Esophagus muscularis mucosa (tissue), 4 donors: ENCODE results near the gene CYSTM1. TPM values are rescaled to one million over a fixed set of nuclear protein-coding genes. Genes with fewer than 3 reads are reported as not detected.
A peak's percentile ranks its signal among the peaks of the same experiment; 100 is the strongest.

Experiments
- DNase-seq: peaks from one replicate; pipeline ENCODE4 v3.0.0-alpha.2; 2017; ENCODE audit errors: extremely low spot score
- H3K27ac ChIP-seq, 4 donors: fragments of 200-600 bp; sonication (generic); replicated peaks in 1 of 4; 1 replicate in 3 of 4; 2 replicates in 1 of 4; pipeline ENCODE4 v1.5.1; 2016 to 2019; ENCODE audit warnings: mild to moderate bottlenecking in 1 of 4
- H3K27me3 ChIP-seq, 4 donors: fragments of 200-600 bp; sonication (generic); one replicate each; pipeline versions ENCODE4 v1.5.1 to v1.6.0; 2016 to 2019
- H3K36me3 ChIP-seq, 4 donors: fragments of 200-600 bp; sonication (generic); one replicate each; pipeline ENCODE4 v1.5.1; 2016 to 2019
- H3K4me1 ChIP-seq, 4 donors: fragments of 200-600 bp; sonication (generic); one replicate each; pipeline ENCODE4 v1.5.1; 2016 to 2019
- H3K4me3 ChIP-seq, 4 donors: fragments of 200-600 bp; sonication (generic); 1 replicate in 2 of 4; 2 replicates in 2 of 4; pipeline ENCODE4 v1.5.1; 2016 to 2019; ENCODE audit warnings: mild to moderate bottlenecking in 4 of 4, moderate library complexity in 1 of 4
- H3K9me3 ChIP-seq, 4 donors: fragments of 200-600 bp; sonication (generic); 1 replicate in 3 of 4; 2 replicates in 1 of 4; pipeline ENCODE4 v1.5.1; 2016 to 2019
- EP300 ChIP-seq: sonication (generic); formaldehyde crosslinking; IDR thresholded peaks from one replicate; pipeline ENCODE4 v1.6.1; 2017; ENCODE audit warnings: antibody characterized with exemption
- POLR2A ChIP-seq: fragments of 450-650 bp; IDR thresholded peaks from one replicate; pipeline ENCODE4 v1.6.1; 2017; ENCODE audit warnings: antibody characterized with exemption, moderate library complexity, mild to moderate bottlenecking, low read depth
- POLR2AphosphoS5 ChIP-seq, 2 donors: sonication (generic); formaldehyde crosslinking; IDR thresholded peaks; one replicate each; pipeline ENCODE4 v1.6.1; 2017; ENCODE audit warnings: antibody characterized with exemption in 2 of 2
- WGBS: methylation state at CpG from one replicate; pipeline ENCODE4 v1.1.5; 2018; 5-methylcytosine and 5-hydroxymethylcytosine counted together
- intact Hi-C: fragments of 100-400 bp; cut with DNase I; formaldehyde crosslinking; loops from one replicate; pipeline ENCODE4 v1.15.1; 2023
- total RNA-seq, 4 donors: library from RNA; depleted of rRNA; stranded (reverse); fragments of >200 nt; gene quantifications; one replicate each; pipeline versions ENCODE4 v1.1.0 to v1.2.1, GENCODE V29; 2016
- TF ChIP-seq, protein P1 (sequence below), 3 experiments: fragments of 200-600 bp in 2 of 3; fragments of 450-650 bp in 1 of 3; sonication (generic) in 2 of 3; IDR thresholded peaks; one replicate each; pipeline ENCODE4 v1.5.1; 2017 to 2019; ENCODE audit warnings: antibody characterized with exemption in 3 of 3, mild to moderate bottlenecking in 2 of 3, moderate library complexity in 1 of 3

The CYSTM1 gene
- total RNA-seq, 4 donors from 2014 or later = 54.0 to 81.0 (median 67.8) TPM

DNA sequence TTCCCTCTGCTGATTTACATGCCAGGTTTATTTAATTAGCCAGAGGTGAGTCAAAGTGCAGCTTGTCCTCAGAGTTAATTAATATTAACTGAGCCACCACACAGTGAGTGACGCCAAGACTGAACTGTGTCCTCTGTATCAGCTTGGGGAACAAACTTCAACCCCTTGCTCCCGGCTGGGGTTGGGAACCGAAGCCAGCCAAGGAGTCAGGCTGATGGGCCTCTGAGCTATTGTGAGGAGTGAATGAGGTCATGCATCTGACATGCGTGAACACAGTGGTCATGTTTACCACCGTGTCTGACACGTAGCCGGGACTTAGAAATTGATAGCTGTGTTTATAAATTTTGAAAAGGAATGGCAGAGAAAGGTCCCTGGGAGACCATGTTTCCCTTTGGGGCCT is 32.1 kb upstream of the CYSTM1 start:
- H3K4me1 ChIP-seq = peaks cover 25 to 61% (median 37%) of the 10 kb centered on the region in 4 donors
- no peak overlapping the region for H3K4me3 ChIP-seq
- intact Hi-C loops = no loop called here
- WGBS = 90% methylated on average over 7 of the region's 7 CpGs
- TF ChIP-seq, protein P1, sequence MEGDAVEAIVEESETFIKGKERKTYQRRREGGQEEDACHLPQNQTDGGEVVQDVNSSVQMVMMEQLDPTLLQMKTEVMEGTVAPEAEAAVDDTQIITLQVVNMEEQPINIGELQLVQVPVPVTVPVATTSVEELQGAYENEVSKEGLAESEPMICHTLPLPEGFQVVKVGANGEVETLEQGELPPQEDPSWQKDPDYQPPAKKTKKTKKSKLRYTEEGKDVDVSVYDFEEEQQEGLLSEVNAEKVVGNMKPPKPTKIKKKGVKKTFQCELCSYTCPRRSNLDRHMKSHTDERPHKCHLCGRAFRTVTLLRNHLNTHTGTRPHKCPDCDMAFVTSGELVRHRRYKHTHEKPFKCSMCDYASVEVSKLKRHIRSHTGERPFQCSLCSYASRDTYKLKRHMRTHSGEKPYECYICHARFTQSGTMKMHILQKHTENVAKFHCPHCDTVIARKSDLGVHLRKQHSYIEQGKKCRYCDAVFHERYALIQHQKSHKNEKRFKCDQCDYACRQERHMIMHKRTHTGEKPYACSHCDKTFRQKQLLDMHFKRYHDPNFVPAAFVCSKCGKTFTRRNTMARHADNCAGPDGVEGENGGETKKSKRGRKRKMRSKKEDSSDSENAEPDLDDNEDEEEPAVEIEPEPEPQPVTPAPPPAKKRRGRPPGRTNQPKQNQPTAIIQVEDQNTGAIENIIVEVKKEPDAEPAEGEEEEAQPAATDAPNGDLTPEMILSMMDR (IDR thresholded peaks at IDR 0.05) = no peak
- TF ChIP-seq POLR2A = no peak
- no peak for TF ChIP-seq POLR2AphosphoS5 (IDR thresholded peaks at IDR 0.05)
- TF ChIP-seq EP300 = no peak
- peak; percentile 53 for DNase-seq
- no peaks in the 10 kb centered on the region for H3K27me3 ChIP-seq
- no peaks in the 10 kb centered on the region for H3K36me3 ChIP-seq
- H3K27ac ChIP-seq = no peak overlapping the region
- no peaks in the 10 kb centered on the region for H3K9me3 ChIP-seq

DNA sequence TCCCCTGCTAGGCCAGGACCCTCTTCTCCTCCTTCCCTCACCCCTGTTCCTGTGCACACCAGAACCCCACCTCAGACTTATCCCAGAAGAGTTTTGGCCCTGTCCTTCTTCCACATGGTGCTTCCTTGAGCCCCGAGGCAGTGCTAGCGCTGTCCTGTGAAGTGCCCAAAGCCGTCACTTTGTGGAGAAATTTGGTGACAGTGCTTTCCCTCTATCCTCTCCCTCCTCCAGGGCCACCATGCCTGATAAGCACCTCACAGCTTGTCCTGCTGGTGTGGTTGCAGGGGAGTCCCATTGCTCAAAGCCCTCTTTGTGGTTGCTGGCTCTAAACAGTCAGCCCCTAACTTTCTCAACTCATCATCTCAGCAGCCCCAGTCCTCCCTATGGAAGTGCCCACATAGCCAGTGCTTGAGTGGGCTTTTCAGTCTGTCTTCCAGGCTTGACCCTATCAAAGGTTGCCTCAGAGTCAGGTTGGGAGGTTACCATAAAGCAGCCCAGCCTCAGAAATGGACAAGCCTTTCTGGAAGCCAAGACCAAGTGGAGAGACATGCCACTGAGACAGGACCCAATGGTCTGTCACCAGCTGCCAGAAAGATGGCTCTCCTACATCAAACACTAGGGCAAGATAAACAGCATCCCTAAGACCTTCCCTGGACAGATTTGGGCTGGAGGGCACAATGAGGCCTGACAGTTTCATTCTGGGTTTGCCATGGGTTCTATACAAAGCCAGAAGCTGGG is 31.3 kb upstream of the CYSTM1 start:
- TF ChIP-seq POLR2A (no peak), EP300 (no peak), POLR2AphosphoS5 (IDR thresholded peaks at IDR 0.05) (no peak)
- TF ChIP-seq, protein P1 (IDR thresholded peaks at IDR 0.05) = no peak
- Histone ChIP-seq H3K36me3 (no peaks in the 10 kb centered on the region), H3K9me3 (no peaks in the 10 kb centered on the region), H3K27ac (no peak overlapping the region), H3K4me3 (no peak overlapping the region), H3K27me3 (no peaks in the 10 kb centered on the region), H3K4me1 (peaks cover 25 to 61% (median 36%) of the 10 kb centered on the region in 4 donors)
- DNase-seq = peak; percentile 62
- WGBS = 100% methylated on average over 3 of the region's 3 CpGs
- intact Hi-C loops = no loop called here

DNA sequence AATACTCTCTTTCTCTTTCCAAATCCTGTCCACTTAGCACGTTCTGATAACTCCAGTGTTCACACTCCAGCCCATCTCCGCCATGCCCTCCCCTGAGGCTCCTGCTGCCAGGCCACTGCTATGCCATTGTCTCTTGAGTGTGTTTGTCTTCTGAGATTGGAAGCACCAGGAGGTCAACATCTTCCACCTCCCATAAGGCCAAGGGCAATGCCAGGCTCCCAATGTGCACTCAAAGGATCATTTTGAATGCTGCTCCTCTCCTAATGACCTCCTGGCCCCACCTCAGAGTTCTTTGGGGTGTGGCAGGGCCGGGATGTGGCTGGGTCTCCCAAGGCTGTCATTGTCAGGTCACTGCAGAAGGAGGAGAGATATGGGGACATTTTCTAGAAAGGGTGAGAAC is 29.7 kb upstream of the CYSTM1 start:
- Histone ChIP-seq H3K27ac (peak overlapping the region in 2 of 4 donors; percentile 13 to 53), H3K4me1 (peaks cover 23 to 60% (median 35%) of the 10 kb centered on the region in 4 donors), H3K27me3 (no peaks in the 10 kb centered on the region), H3K36me3 (no peaks in the 10 kb centered on the region), H3K4me3 (peak overlapping the region; percentile 48 to 58 (median 56)), H3K9me3 (no peaks in the 10 kb centered on the region)
- no peak for TF ChIP-seq POLR2AphosphoS5 (IDR thresholded peaks at IDR 0.05)
- TF ChIP-seq POLR2A = no peak
- intact Hi-C loops = loop anchor here (5.0 kb wide), 1 partner anchor 38 kb away; no protein-coding TSS in a partner anchor
- 85% methylated on average over 3 of the region's 3 CpGs for WGBS
- DNase-seq = peak; percentile 64

DNA sequence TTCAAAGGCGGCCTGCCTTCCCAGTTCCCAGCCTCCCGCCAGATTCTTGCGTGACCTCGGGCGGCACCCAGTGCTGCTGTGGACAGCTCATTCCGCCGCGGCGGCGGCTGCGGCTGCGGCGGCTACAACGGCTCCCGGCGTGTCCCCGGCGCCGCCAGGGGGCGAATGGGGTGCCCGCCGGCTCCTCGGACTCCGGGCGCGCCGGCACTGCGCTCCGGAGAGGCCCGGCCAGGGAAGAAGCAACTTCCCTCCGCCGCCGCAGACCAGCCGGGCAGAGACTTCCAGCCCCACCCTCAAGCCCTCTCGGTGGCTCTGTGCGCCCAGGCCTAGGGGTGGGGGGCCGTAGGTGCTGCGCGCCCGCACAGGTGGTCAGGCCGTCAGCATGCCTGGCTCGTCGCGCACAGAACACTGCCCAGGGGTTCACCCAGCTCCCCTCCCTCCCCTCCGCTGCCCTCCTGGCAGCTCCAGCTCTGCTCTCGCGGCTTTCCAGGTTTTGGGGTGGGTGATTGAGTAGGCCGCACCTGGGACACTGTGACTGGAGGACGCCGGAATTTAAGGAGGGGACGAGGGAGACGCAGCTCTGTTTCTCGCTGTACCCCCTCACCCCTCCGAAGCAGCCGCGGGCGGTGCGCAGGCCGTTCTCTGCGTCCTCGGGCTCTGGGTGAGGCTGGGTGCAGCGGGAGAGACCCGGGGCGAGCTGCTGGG is 29.0 kb upstream of the CYSTM1 start:
- Histone ChIP-seq H3K36me3 (no peaks in the 10 kb centered on the region), H3K27me3 (no peaks in the 10 kb centered on the region), H3K4me1 (peaks cover 16 to 53% (median 27%) of the 10 kb centered on the region in 4 donors), H3K27ac (peak overlapping the region; percentile 13 to 53 (median 28)), H3K9me3 (no peaks in the 10 kb centered on the region), H3K4me3 (peak overlapping the region; percentile 48 to 58 (median 56))
- intact Hi-C loops = loop anchor here (5.0 kb wide), 1 partner anchor 39 kb away; no protein-coding TSS in a partner anchor
- TF ChIP-seq POLR2A = no peak
- TF ChIP-seq POLR2AphosphoS5 (IDR thresholded peaks at IDR 0.05) = peak in 1 of 2 donors; percentile 43
- TF ChIP-seq, protein P1 (IDR thresholded peaks at IDR 0.05) = peak; percentile 75 to 93 (median 78)
- TF ChIP-seq EP300 = no peak
- WGBS = 18% methylated on average over 15 of the region's 64 CpGs
- no peak for DNase-seq

DNA sequence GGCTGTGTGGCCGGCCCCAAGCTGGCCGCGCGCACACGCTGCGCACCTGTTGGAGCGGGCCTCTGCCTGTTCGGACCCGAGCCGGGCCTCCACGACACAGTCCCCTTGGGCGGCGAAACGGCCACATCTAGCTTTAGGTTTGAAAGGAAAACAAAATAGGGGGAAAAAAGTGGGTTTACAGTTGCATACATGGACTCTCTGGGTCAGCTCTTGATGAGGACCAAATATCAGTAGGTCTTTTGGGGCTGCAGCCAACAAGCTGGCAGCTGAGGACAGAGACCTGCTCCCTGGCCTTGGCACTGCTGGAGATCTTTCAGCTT is 28.5 kb upstream of the CYSTM1 start:
- H3K27ac ChIP-seq = peak overlapping the region in 1 of 4 donors; percentile 53
- no peaks in the 10 kb centered on the region for H3K9me3 ChIP-seq
- peak overlapping the region; percentile 48 to 58 (median 56) for H3K4me3 ChIP-seq
- DNase-seq = no peak
- peaks cover 16 to 48% (median 22%) of the 10 kb centered on the region in 4 donors for H3K4me1 ChIP-seq
- no peaks in the 10 kb centered on the region for H3K27me3 ChIP-seq
- no peaks in the 10 kb centered on the region for H3K36me3 ChIP-seq
- WGBS = 58% methylated on average over 14 of the region's 14 CpGs
- TF ChIP-seq POLR2AphosphoS5 (IDR thresholded peaks at IDR 0.05) = no peak
- no peak for TF ChIP-seq POLR2A
- TF ChIP-seq EP300 = no peak
- intact Hi-C loops = loop anchor here (5.0 kb wide), 1 partner anchor 39 kb away; no protein-coding TSS in a partner anchor
